Measurements from ENCODE around the gene TPSAB1. TPM values are rescaled to one million over a fixed set of nuclear protein-coding genes. Genes with fewer than 3 reads are reported as not detected.
"Not testable (repeated sequence)": the region's sequence is repeated elsewhere in the genome, so short reads cannot be mapped to it uniquely, and the experiment has no call there.

TPSAB1 gene
- total RNA-seq, 1 experiment from 2014 or later: not detected

- intact Hi-C loops (cut with micrococcal nuclease; ENCODE audit: unreplicated experiment); BruUV-seq (replicated peaks); POLR2A ChIA-PET; H3K36me3 ChIP-seq (ENCODE audit: control insufficient read depth, insufficient read depth, low read length); CTCF ChIA-PET; H3K4me1 ChIP-seq (ENCODE audit: control insufficient read depth, insufficient read depth, low read length); DNase-seq (ENCODE audit: low read depth, low spot score); H3K27ac ChIP-seq (ENCODE audit: low read length); H3K9me3 ChIP-seq (ENCODE audit: control insufficient read depth, insufficient read depth, low read depth, low read length); H3K27me3 ChIP-seq (ENCODE audit: control insufficient read depth, insufficient read depth, low read length); in situ Hi-C loops (cut with HindIII; ENCODE audit: low pct_unique_long_range_greater_than_20kb, low sequenced_read_pairs): not testable (repeated sequence)
- ATAC-seq: peak; percentile 92
- H3K4me3 ChIP-seq (ENCODE audit: low read depth in 2 of 2, low read length in 2 of 2): 0 out of 4 replicates have a peak overlapping the region, but pooled peaks of 1 of the 2 experiments have one; percentile 20
Observed at GRCh38 chr16:1232049-1232748, 8.3 kb upstream of the TPSAB1 start.

- H3K27me3 ChIP-seq (ENCODE audit: control insufficient read depth, insufficient read depth, low read length); in situ Hi-C loops (cut with HindIII; ENCODE audit: low pct_unique_long_range_greater_than_20kb, low sequenced_read_pairs); H3K36me3 ChIP-seq (ENCODE audit: control insufficient read depth, insufficient read depth, low read length); BruUV-seq (replicated peaks); CTCF ChIA-PET; H3K4me3 ChIP-seq (ENCODE audit: low read depth in 2 of 2, low read length in 2 of 2); POLR2A ChIA-PET; H3K9me3 ChIP-seq (ENCODE audit: control insufficient read depth, insufficient read depth, low read depth, low read length); H3K4me1 ChIP-seq (ENCODE audit: control insufficient read depth, insufficient read depth, low read length); DNase-seq (ENCODE audit: low read depth, low spot score); H3K27ac ChIP-seq (ENCODE audit: low read length); intact Hi-C loops (cut with micrococcal nuclease; ENCODE audit: unreplicated experiment): not testable (repeated sequence)
- ATAC-seq: peak; percentile 51; the same call in 1 of the 2 replicates
Observed at GRCh38 chr16:1236659-1237058, 3.8 kb upstream of the TPSAB1 start.

GRCh38 chr16:1237990-1238389, 2.5 kb upstream of the TPSAB1 start:
- no peak overlapping the region for H3K4me3 ChIP-seq (ENCODE audit: low read depth in 2 of 2, low read length in 2 of 2)
- no peaks in the 10 kb centered on the region; the same call in 1 of the 2 replicates for H3K4me1 ChIP-seq (ENCODE audit: control insufficient read depth, insufficient read depth, low read length)
- CTCF ChIA-PET: interaction anchor here (0.6 kb wide), 1 partner anchor 75 kb away, joined by 6 read pairs; no protein-coding TSS in a partner anchor
- DNase-seq (ENCODE audit: low read depth, low spot score): no peak
- H3K9me3 ChIP-seq (ENCODE audit: control insufficient read depth, insufficient read depth, low read depth, low read length): no peaks in the 10 kb centered on the region
- TF ChIP-seq SIN3A (IDR thresholded peaks at IDR 0.05; ENCODE audit: borderline replicate concordance, insufficient read depth, low read depth, low read length) (no peak), CTCF (IDR thresholded peaks at IDR 0.05) (no peak)
- POLR2A ChIA-PET: no interaction called here
- ATAC-seq: no peak
- H3K27me3 ChIP-seq (ENCODE audit: control insufficient read depth, insufficient read depth, low read length): no peaks in the 10 kb centered on the region
- BruUV-seq (replicated peaks): no TSS peak
- no peak overlapping the region for H3K27ac ChIP-seq (ENCODE audit: low read length)
- in situ Hi-C loops (cut with HindIII; ENCODE audit: low pct_unique_long_range_greater_than_20kb, low sequenced_read_pairs) (no loop called here), intact Hi-C loops (cut with micrococcal nuclease; ENCODE audit: unreplicated experiment) (no loop called here)
- H3K36me3 ChIP-seq (ENCODE audit: control insufficient read depth, insufficient read depth, low read length): no peaks in the 10 kb centered on the region

- H3K27me3 ChIP-seq (ENCODE audit: control insufficient read depth, insufficient read depth, low read length); in situ Hi-C loops (cut with HindIII; ENCODE audit: low pct_unique_long_range_greater_than_20kb, low sequenced_read_pairs); H3K4me3 ChIP-seq (ENCODE audit: low read depth in 2 of 2, low read length in 2 of 2); H3K9me3 ChIP-seq (ENCODE audit: control insufficient read depth, insufficient read depth, low read depth, low read length); CTCF ChIA-PET; H3K27ac ChIP-seq (ENCODE audit: low read length); BruUV-seq (replicated peaks); DNase-seq (ENCODE audit: low read depth, low spot score); intact Hi-C loops (cut with micrococcal nuclease; ENCODE audit: unreplicated experiment); H3K36me3 ChIP-seq (ENCODE audit: control insufficient read depth, insufficient read depth, low read length); H3K4me1 ChIP-seq (ENCODE audit: control insufficient read depth, insufficient read depth, low read length): not testable (repeated sequence)
- POLR2A ChIA-PET: interaction anchor here (0.6 kb wide), 1 partner anchor 135 kb away, joined by 4 read pairs; no protein-coding TSS in a partner anchor
- ATAC-seq: peak; percentile 66
Observed at GRCh38 chr16:1238909-1239308, 1.6 kb upstream of the TPSAB1 start.

- H3K9me3 ChIP-seq (ENCODE audit: control insufficient read depth, insufficient read depth, low read depth, low read length); intact Hi-C loops (cut with micrococcal nuclease; ENCODE audit: unreplicated experiment); ATAC-seq; in situ Hi-C loops (cut with HindIII; ENCODE audit: low pct_unique_long_range_greater_than_20kb, low sequenced_read_pairs); H3K36me3 ChIP-seq (ENCODE audit: control insufficient read depth, insufficient read depth, low read length); BruUV-seq (replicated peaks); DNase-seq (ENCODE audit: low read depth, low spot score); H3K27me3 ChIP-seq (ENCODE audit: control insufficient read depth, insufficient read depth, low read length); H3K4me3 ChIP-seq (ENCODE audit: low read depth in 2 of 2, low read length in 2 of 2); H3K27ac ChIP-seq (ENCODE audit: low read length); H3K4me1 ChIP-seq (ENCODE audit: control insufficient read depth, insufficient read depth, low read length): not testable (repeated sequence)
- CTCF ChIA-PET: interaction anchor here (0.6 kb wide), 1 partner anchor 61 kb away, joined by 3 read pairs; no protein-coding TSS in a partner anchor
- POLR2A ChIA-PET: interaction anchor here (0.7 kb wide), 1 partner anchor 19 kb away, joined by 3 read pairs; no protein-coding TSS in a partner anchor
Observed at GRCh38 chr16:1239575-1239974, 930 bp upstream of the TPSAB1 start.

GRCh38 chr16:1241081-1241480, 576 bp downstream of the TPSAB1 start:
- DNase-seq (ENCODE audit: low read depth, low spot score); POLR2A ChIA-PET; in situ Hi-C loops (cut with HindIII; ENCODE audit: low pct_unique_long_range_greater_than_20kb, low sequenced_read_pairs); H3K9me3 ChIP-seq (ENCODE audit: control insufficient read depth, insufficient read depth, low read depth, low read length); H3K27me3 ChIP-seq (ENCODE audit: control insufficient read depth, insufficient read depth, low read length); H3K4me3 ChIP-seq (ENCODE audit: low read depth in 2 of 2, low read length in 2 of 2); BruUV-seq (replicated peaks); CTCF ChIA-PET; ATAC-seq; H3K4me1 ChIP-seq (ENCODE audit: control insufficient read depth, insufficient read depth, low read length); H3K36me3 ChIP-seq (ENCODE audit: control insufficient read depth, insufficient read depth, low read length); intact Hi-C loops (cut with micrococcal nuclease; ENCODE audit: unreplicated experiment); H3K27ac ChIP-seq (ENCODE audit: low read length): not testable (repeated sequence)
